ENCODE results near the gene PIP4P1. TPM values are rescaled to one million over a fixed set of nuclear protein-coding genes. Genes with fewer than 3 reads are reported as not detected.
A peak's percentile ranks its signal among the peaks of the same experiment; 100 is the strongest.

The PIP4P1 gene
- total RNA-seq, 3 donors from 2014 or later (not counting 1 experiment from before 2014, with no cell fraction given): 61.5 to 68.2 (median 63.3) TPM

DNA sequence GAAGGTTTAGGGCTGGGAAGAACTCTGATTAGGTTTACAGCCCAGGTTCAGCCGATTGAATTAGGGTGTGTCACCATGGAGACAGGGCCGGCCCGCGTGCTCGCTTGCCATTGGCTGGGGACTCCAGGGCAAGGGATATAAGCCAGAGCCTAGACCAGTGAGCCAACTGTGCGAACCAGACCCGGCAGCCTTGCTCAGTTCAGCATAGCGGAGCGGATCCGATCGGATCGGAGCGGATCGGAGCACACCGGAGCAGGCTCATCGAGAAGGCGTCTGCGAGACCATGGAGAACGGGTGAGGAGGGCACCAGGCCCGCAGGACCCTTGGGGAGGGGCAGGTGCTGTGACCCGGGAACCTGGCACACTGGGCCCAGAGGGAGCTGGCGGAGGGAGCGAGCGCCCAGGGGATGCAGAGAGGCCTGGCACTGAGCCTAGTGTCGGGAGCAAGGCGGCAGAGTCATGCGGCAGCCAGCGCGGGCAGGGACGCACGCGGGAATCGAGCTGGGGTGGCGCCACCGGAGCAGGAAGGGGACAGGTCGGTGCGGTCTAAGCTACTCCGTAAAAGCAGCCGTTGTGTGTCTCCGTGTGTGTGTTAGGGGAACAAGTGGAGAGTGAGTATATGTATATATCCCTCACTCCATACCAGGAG is 8.1 kb upstream of the PIP4P1 start, which contains the start of gene PNP:
Gene PNP (plus strand): TSS at position 165 of the 648 bp plus-strand sequence. CDS start 119 bp downstream, at position 284.
- Histone ChIP-seq H3K9me3 (ENCODE audit: control insufficient read depth, insufficient read depth, low read length) (no peaks in the 10 kb centered on the region), H3K27me3 (ENCODE audit: control insufficient read depth, insufficient read depth, low read length) (no peaks in the 10 kb centered on the region), H3K4me3 (ENCODE audit: low read length) (peak within 1 kb of the TSS; percentile 91), H3K27ac (ENCODE audit: low read length) (peak within 1 kb of the TSS; percentile 73), H3K36me3 (ENCODE audit: control insufficient read depth, insufficient read depth, low read length) (peaks cover 23% of the 10 kb centered on the region), H3K4me1 (ENCODE audit: control insufficient read depth, insufficient read depth, low read length) (peaks cover 29% of the 10 kb centered on the region)
- peak; percentile 78 to 90 (median 87) for ATAC-seq
- DNase-seq: peak; percentile 70 to 94
- Mint-ChIP-seq H3K27ac (peak within 1 kb of the TSS; percentile 88 to 98), H3K4me3 (peak within 1 kb of the TSS; percentile 99), H3K27me3 (ENCODE audit: low read depth in 2 of 2) (no peaks in the 10 kb centered on the region), H3K4me1 (peaks cover 35 to 38% of the 10 kb centered on the region in 2 donors), H3K9me3 (no peaks in the 10 kb centered on the region), H3K36me3 (peaks cover 12% of the 10 kb centered on the region)
- under 1% methylated on average over 37 of the region's 40 CpGs for WGBS (ENCODE audit: insufficient coverage)
- intact Hi-C loops (cut with micrococcal nuclease): loop anchor here (2.0 kb wide), 1 partner anchor 15 kb away; the partner anchor contains the start of genes APEX1 and OSGEP
- TF ChIP-seq, protein P1, sequence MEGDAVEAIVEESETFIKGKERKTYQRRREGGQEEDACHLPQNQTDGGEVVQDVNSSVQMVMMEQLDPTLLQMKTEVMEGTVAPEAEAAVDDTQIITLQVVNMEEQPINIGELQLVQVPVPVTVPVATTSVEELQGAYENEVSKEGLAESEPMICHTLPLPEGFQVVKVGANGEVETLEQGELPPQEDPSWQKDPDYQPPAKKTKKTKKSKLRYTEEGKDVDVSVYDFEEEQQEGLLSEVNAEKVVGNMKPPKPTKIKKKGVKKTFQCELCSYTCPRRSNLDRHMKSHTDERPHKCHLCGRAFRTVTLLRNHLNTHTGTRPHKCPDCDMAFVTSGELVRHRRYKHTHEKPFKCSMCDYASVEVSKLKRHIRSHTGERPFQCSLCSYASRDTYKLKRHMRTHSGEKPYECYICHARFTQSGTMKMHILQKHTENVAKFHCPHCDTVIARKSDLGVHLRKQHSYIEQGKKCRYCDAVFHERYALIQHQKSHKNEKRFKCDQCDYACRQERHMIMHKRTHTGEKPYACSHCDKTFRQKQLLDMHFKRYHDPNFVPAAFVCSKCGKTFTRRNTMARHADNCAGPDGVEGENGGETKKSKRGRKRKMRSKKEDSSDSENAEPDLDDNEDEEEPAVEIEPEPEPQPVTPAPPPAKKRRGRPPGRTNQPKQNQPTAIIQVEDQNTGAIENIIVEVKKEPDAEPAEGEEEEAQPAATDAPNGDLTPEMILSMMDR (IDR thresholded peaks at IDR 0.05): no peak

GRCh38 chr14:20468764-20469241 is 7.6 kb upstream of the PIP4P1 start:
- peaks cover 29% of the 10 kb centered on the region for H3K4me1 ChIP-seq (ENCODE audit: control insufficient read depth, insufficient read depth, low read length)
- H3K4me1 Mint-ChIP-seq: peaks cover 33 to 35% of the 10 kb centered on the region in 2 donors
- peaks cover 7% of the 10 kb centered on the region for H3K36me3 Mint-ChIP-seq
- no peaks in the 10 kb centered on the region for H3K27me3 ChIP-seq (ENCODE audit: control insufficient read depth, insufficient read depth, low read length)
- H3K27me3 Mint-ChIP-seq (ENCODE audit: low read depth in 2 of 2): no peaks in the 10 kb centered on the region
- DNase-seq: no peak
- ATAC-seq: no peak
- peak overlapping the region; percentile 99 for H3K4me3 Mint-ChIP-seq
- TF ChIP-seq, protein P1 (IDR thresholded peaks at IDR 0.05): no peak
- intact Hi-C loops (cut with micrococcal nuclease): loop anchor here (2.0 kb wide), 1 partner anchor 14 kb away; the partner anchor contains the start of genes APEX1 and OSGEP
- H3K9me3 Mint-ChIP-seq: no peaks in the 10 kb centered on the region
- WGBS (ENCODE audit: insufficient coverage): 41% methylated on average over 15 of the region's 16 CpGs
- H3K9me3 ChIP-seq (ENCODE audit: control insufficient read depth, insufficient read depth, low read length): no peaks in the 10 kb centered on the region
- H3K27ac Mint-ChIP-seq: peak overlapping the region; percentile 88 to 98
- peak overlapping the region; percentile 91 for H3K4me3 ChIP-seq (ENCODE audit: low read length)
- peaks cover 18% of the 10 kb centered on the region for H3K36me3 ChIP-seq (ENCODE audit: control insufficient read depth, insufficient read depth, low read length)
- peak overlapping the region; percentile 73 for H3K27ac ChIP-seq (ENCODE audit: low read length)

DNA sequence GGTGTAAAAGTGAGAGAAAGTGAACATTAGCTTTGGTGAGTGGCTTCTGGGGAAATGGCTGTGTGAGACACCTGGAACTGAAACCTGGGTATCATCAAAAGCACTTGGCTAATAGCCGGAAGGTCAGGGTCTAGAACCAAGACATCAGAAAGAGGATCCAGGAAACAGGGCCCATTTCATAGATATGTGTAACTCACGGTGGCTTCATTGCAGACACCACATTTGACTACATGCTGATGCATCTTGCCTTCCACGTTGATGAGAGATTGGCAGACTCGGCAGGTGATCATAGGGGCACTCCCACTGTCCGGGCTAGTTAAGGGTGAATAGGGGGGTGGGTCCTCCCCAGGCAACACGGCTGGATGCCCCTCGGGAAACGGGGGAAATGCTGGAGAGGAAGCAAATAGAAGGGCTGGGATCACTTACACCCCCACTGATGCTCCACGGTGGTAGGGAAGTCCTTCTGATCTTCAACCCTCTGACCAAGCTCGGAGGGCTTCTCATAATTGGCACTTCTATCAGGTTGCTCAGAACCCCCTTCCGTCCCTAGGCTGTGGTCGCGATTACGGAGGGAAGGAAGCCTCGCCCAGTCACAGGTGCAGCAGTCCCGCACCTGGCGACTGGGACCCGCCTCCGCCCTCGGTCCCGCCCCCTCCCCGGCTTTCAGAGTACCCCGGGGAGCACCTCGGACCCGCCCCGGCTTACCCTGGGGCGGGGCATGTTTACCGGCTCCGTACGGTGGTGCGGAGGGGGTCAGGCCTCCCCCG is 593 bp downstream of the PIP4P1 start:
- Mint-ChIP-seq H3K4me1 (peaks cover 26 to 33% of the 10 kb centered on the region in 2 donors), H3K27me3 (ENCODE audit: low read depth in 2 of 2) (no peaks in the 10 kb centered on the region), H3K27ac (peak overlapping the region; percentile 94 to 95), H3K4me3 (peak overlapping the region; percentile 89), H3K36me3 (peaks cover 7% of the 10 kb centered on the region), H3K9me3 (no peaks in the 10 kb centered on the region)
- TF ChIP-seq, protein P1 (IDR thresholded peaks at IDR 0.05): no peak
- Histone ChIP-seq H3K27me3 (ENCODE audit: control insufficient read depth, insufficient read depth, low read length) (no peaks in the 10 kb centered on the region), H3K9me3 (ENCODE audit: control insufficient read depth, insufficient read depth, low read length) (no peaks in the 10 kb centered on the region), H3K4me3 (ENCODE audit: low read length) (peak overlapping the region; percentile 84), H3K36me3 (ENCODE audit: control insufficient read depth, insufficient read depth, low read length) (peaks cover 36% of the 10 kb centered on the region), H3K4me1 (ENCODE audit: control insufficient read depth, insufficient read depth, low read length) (peaks cover 33% of the 10 kb centered on the region), H3K27ac (ENCODE audit: low read length) (peak overlapping the region; percentile 95)
- peak in 1 of 2 donors; percentile 78 for DNase-seq
- 5% methylated on average over 32 of the region's 32 CpGs for WGBS (ENCODE audit: insufficient coverage)
- intact Hi-C loops (cut with micrococcal nuclease): loop anchor here (1.0 to 5.0 kb wide), 2 partner anchors 10 to 642 kb away; partner anchors contain the start of gene TMEM253
- peak in 1 of 3 donors; percentile 0 for ATAC-seq

Data from natural killer cell (primary cell).